Measurements from ENCODE around the gene SEC16A.

Gene SEC16A

GRCh38 chr9:136487672-136488071 is 4.8 kb upstream of the SEC16A start:
- H3K4me3 ChIP-seq (replicated peaks; ENCODE audit: insufficient read depth, low read length) = no peak overlapping the region
- H3K27me3 ChIP-seq (ENCODE audit: insufficient read depth, poor library complexity, severe bottlenecking) = no peaks in the 10 kb centered on the region
- TF ChIP-seq, protein P1, sequence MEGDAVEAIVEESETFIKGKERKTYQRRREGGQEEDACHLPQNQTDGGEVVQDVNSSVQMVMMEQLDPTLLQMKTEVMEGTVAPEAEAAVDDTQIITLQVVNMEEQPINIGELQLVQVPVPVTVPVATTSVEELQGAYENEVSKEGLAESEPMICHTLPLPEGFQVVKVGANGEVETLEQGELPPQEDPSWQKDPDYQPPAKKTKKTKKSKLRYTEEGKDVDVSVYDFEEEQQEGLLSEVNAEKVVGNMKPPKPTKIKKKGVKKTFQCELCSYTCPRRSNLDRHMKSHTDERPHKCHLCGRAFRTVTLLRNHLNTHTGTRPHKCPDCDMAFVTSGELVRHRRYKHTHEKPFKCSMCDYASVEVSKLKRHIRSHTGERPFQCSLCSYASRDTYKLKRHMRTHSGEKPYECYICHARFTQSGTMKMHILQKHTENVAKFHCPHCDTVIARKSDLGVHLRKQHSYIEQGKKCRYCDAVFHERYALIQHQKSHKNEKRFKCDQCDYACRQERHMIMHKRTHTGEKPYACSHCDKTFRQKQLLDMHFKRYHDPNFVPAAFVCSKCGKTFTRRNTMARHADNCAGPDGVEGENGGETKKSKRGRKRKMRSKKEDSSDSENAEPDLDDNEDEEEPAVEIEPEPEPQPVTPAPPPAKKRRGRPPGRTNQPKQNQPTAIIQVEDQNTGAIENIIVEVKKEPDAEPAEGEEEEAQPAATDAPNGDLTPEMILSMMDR (IDR thresholded peaks at IDR 0.05; ENCODE audit: insufficient read depth, low read length) = no peak
- TF ChIP-seq SPI1 (IDR thresholded peaks at IDR 0.05; ENCODE audit: borderline replicate concordance, low read depth) (no peak), POLR2AphosphoS5 (IDR thresholded peaks at IDR 0.05; ENCODE audit: low read depth) (no peak), GABPA (IDR thresholded peaks at IDR 0.05; ENCODE audit: low read depth) (no peak)
- TF ChIP-seq, protein P2, sequence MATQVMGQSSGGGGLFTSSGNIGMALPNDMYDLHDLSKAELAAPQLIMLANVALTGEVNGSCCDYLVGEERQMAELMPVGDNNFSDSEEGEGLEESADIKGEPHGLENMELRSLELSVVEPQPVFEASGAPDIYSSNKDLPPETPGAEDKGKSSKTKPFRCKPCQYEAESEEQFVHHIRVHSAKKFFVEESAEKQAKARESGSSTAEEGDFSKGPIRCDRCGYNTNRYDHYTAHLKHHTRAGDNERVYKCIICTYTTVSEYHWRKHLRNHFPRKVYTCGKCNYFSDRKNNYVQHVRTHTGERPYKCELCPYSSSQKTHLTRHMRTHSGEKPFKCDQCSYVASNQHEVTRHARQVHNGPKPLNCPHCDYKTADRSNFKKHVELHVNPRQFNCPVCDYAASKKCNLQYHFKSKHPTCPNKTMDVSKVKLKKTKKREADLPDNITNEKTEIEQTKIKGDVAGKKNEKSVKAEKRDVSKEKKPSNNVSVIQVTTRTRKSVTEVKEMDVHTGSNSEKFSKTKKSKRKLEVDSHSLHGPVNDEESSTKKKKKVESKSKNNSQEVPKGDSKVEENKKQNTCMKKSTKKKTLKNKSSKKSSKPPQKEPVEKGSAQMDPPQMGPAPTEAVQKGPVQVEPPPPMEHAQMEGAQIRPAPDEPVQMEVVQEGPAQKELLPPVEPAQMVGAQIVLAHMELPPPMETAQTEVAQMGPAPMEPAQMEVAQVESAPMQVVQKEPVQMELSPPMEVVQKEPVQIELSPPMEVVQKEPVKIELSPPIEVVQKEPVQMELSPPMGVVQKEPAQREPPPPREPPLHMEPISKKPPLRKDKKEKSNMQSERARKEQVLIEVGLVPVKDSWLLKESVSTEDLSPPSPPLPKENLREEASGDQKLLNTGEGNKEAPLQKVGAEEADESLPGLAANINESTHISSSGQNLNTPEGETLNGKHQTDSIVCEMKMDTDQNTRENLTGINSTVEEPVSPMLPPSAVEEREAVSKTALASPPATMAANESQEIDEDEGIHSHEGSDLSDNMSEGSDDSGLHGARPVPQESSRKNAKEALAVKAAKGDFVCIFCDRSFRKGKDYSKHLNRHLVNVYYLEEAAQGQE (IDR thresholded peaks at IDR 0.05; ENCODE audit: insufficient replicate concordance, low read depth) = no peak
- DNase-seq (ENCODE audit: low read depth in 1 of 2, low spot score in 1 of 2) = no peak
- H3K27ac ChIP-seq (replicated peaks) = no peak overlapping the region

GRCh38 chr9:136486823-136487620 is 4.2 kb upstream of the SEC16A start:
- TF ChIP-seq, protein P1 (IDR thresholded peaks at IDR 0.05; ENCODE audit: insufficient read depth, low read length) = no peak
- TF ChIP-seq GABPA (IDR thresholded peaks at IDR 0.05; ENCODE audit: low read depth) (no peak), POLR2AphosphoS5 (IDR thresholded peaks at IDR 0.05; ENCODE audit: low read depth) (no peak), SPI1 (IDR thresholded peaks at IDR 0.05; ENCODE audit: borderline replicate concordance, low read depth) (no peak)
- TF ChIP-seq, protein P2 (IDR thresholded peaks at IDR 0.05; ENCODE audit: insufficient replicate concordance, low read depth) = no peak
- no peak overlapping the region for H3K27ac ChIP-seq (replicated peaks)
- no peaks in the 10 kb centered on the region for H3K27me3 ChIP-seq (ENCODE audit: insufficient read depth, poor library complexity, severe bottlenecking)
- DNase-seq (ENCODE audit: low read depth in 1 of 2, low spot score in 1 of 2) = no peak
- H3K4me3 ChIP-seq (replicated peaks; ENCODE audit: insufficient read depth, low read length) = no peak overlapping the region

- H3K4me3 ChIP-seq (replicated peaks; ENCODE audit: insufficient read depth, low read length) = no peak overlapping the region
- H3K27me3 ChIP-seq (ENCODE audit: insufficient read depth, poor library complexity, severe bottlenecking) = no peaks in the 10 kb centered on the region
- no peak for DNase-seq (ENCODE audit: low read depth in 1 of 2, low spot score in 1 of 2)
- TF ChIP-seq, protein P2 (IDR thresholded peaks at IDR 0.05; ENCODE audit: insufficient replicate concordance, low read depth) = no peak
- TF ChIP-seq GABPA (IDR thresholded peaks at IDR 0.05; ENCODE audit: low read depth) = no peak
- no peak for TF ChIP-seq POLR2AphosphoS5 (IDR thresholded peaks at IDR 0.05; ENCODE audit: low read depth)
- TF ChIP-seq SPI1 (IDR thresholded peaks at IDR 0.05; ENCODE audit: borderline replicate concordance, low read depth) = no peak
- H3K27ac ChIP-seq (replicated peaks) = no peak overlapping the region
Observed at GRCh38 chr9:136486131-136486530, 3.3 kb upstream of the SEC16A start.
